Measurements from ENCODE around the gene MOCS2. TPM values are rescaled to one million over a fixed set of nuclear protein-coding genes. Genes with fewer than 3 reads are reported as not detected.

The MOCS2 gene
- total RNA-seq: 51.8 TPM
- 10 to 100 TPM; 39.6 to 49.9 (median 42.7) TPM for polyA plus RNA-seq (ENCODE audit: insufficient read depth in 1 of 8, insufficient read length in 8 of 8, low replicate concordance in 1 of 8)
- long read RNA-seq, donor 1, transcript MOCS2-203 (7 exons, 1,337 nt): major isoform, 17 of 22 reads
- long read RNA-seq, donor 1, partial matches to known transcripts: 5 of 22 reads
- long read RNA-seq, donor 1, other reads (novel, unspliced or antisense): 0 of 22 reads
- long read RNA-seq, donor 2, partial matches to known transcripts: 0 of 4 reads
- long read RNA-seq, donor 2, other reads (novel, unspliced or antisense): 0 of 4 reads
- long read RNA-seq, donor 3, transcript MOCS2-203 (7 exons, 1,337 nt): major isoform, 29 of 31 reads
- long read RNA-seq, donor 3, partial matches to known transcripts: 0 of 31 reads
- long read RNA-seq, donor 3, other reads (novel, unspliced or antisense): 0 of 31 reads
- long read RNA-seq, donor 4, transcript MOCS2-203 (7 exons, 1,337 nt): major isoform, 13 of 16 reads
- long read RNA-seq, donor 4, partial matches to known transcripts: 0 of 16 reads
- long read RNA-seq, donor 4, other reads (novel, unspliced or antisense): 0 of 16 reads
- long read RNA-seq, donor 5, transcript MOCS2-203 (7 exons, 1,337 nt): major isoform, 52 of 68 reads
- long read RNA-seq, donor 5, partial matches to known transcripts: 14 of 68 reads
- long read RNA-seq, donor 5, other reads (novel, unspliced or antisense): 0 of 68 reads
- long read RNA-seq, donor 6, transcript MOCS2-203 (7 exons, 1,337 nt): major isoform, 37 of 48 reads
- long read RNA-seq, donor 6, partial matches to known transcripts: 5 of 48 reads
- long read RNA-seq, donor 6, other reads (novel, unspliced or antisense): 0 of 48 reads
- long read RNA-seq, donor 7, transcript MOCS2-203 (7 exons, 1,337 nt): major isoform, 42 of 60 reads
- long read RNA-seq, donor 7, partial matches to known transcripts: 16 of 60 reads
- long read RNA-seq, donor 7, other reads (novel, unspliced or antisense): 0 of 60 reads
- long read RNA-seq, donor 8, transcript MOCS2-203 (7 exons, 1,337 nt): major isoform, 16 of 25 reads
- long read RNA-seq, donor 8, partial matches to known transcripts: 5 of 25 reads
- long read RNA-seq, donor 8, other reads (novel, unspliced or antisense): 0 of 25 reads
- long read RNA-seq, donor 9, transcript MOCS2-203 (7 exons, 1,337 nt): major isoform, 14 of 23 reads
- long read RNA-seq, donor 9, partial matches to known transcripts: 8 of 23 reads
- long read RNA-seq, donor 9, other reads (novel, unspliced or antisense): 0 of 23 reads
- long read RNA-seq, donor 10, transcript MOCS2-203 (7 exons, 1,337 nt): major isoform, 44 of 59 reads
- long read RNA-seq, donor 10, partial matches to known transcripts: 11 of 59 reads
- long read RNA-seq, donor 10, other reads (novel, unspliced or antisense): 0 of 59 reads
- long read RNA-seq, donor 11, transcript MOCS2-203 (7 exons, 1,337 nt): major isoform, 33 of 46 reads
- long read RNA-seq, donor 11, partial matches to known transcripts: 10 of 46 reads
- long read RNA-seq, donor 11, other reads (novel, unspliced or antisense): 0 of 46 reads

- H3K27me3 ChIP-seq (ENCODE audit: control insufficient read depth, insufficient read depth, low read length): no peaks in the 10 kb centered on the region
- DNase-seq: peak; percentile 97
- H3K27ac ChIP-seq (ENCODE audit: low read length): peak within 1 kb of the TSS; percentile 68
- peaks cover 6% of the 10 kb centered on the region for H3K4me1 ChIP-seq (ENCODE audit: control insufficient read depth, insufficient read depth, low read length)
- under 1% methylated on average over 35 of the region's 54 CpGs for WGBS (ENCODE audit: insufficient coverage)
- no peaks in the 10 kb centered on the region for H3K36me3 ChIP-seq (ENCODE audit: control insufficient read depth, insufficient read depth, low read length)
- H3K9me3 ChIP-seq (replicated peaks; ENCODE audit: control insufficient read depth, low read depth, low read length): no peaks in the 10 kb centered on the region
- peak within 1 kb of the TSS; percentile 90 for H3K4me3 ChIP-seq (ENCODE audit: low read length)
Measured at GRCh38 chr5:53109443-53110127, at the start of gene MOCS2. TSS of gene MOCS2 (minus strand) at chr5:53109757. CDS start at chr5:53107174, 2,583 bp downstream.

- Histone ChIP-seq H3K4me3 (ENCODE audit: low read length) (no peak overlapping the region), H3K27me3 (ENCODE audit: control insufficient read depth, insufficient read depth, low read length) (no peaks in the 10 kb centered on the region), H3K4me1 (ENCODE audit: control insufficient read depth, insufficient read depth, low read length) (no peaks in the 10 kb centered on the region), H3K36me3 (ENCODE audit: control insufficient read depth, insufficient read depth, low read length) (no peaks in the 10 kb centered on the region), H3K9me3 (replicated peaks; ENCODE audit: control insufficient read depth, low read depth, low read length) (no peaks in the 10 kb centered on the region), H3K27ac (ENCODE audit: low read length) (no peak overlapping the region)
- 95% methylated on average over 3 of the region's 3 CpGs for WGBS (ENCODE audit: insufficient coverage)
- DNase-seq: peak; percentile 54
Measured at GRCh38 chr5:53151713-53152458, 42.3 kb upstream of the MOCS2 start.

- no peaks in the 10 kb centered on the region for H3K27me3 ChIP-seq (ENCODE audit: control insufficient read depth, insufficient read depth, low read length)
- WGBS (ENCODE audit: insufficient coverage): no CpG with 5 or more reads among the region's 1 CpG
- H3K4me1 ChIP-seq (ENCODE audit: control insufficient read depth, insufficient read depth, low read length): no peaks in the 10 kb centered on the region
- H3K9me3 ChIP-seq (replicated peaks; ENCODE audit: control insufficient read depth, low read depth, low read length): no peaks in the 10 kb centered on the region
- no peak for DNase-seq
- no peak overlapping the region for H3K4me3 ChIP-seq (ENCODE audit: low read length)
- H3K36me3 ChIP-seq (ENCODE audit: control insufficient read depth, insufficient read depth, low read length): no peaks in the 10 kb centered on the region
- H3K27ac ChIP-seq (ENCODE audit: low read length): no peak overlapping the region
Measured at GRCh38 chr5:53133020-53133419, 23.5 kb upstream of the MOCS2 start.

- 80% methylated on average over 1 of the region's 2 CpGs for WGBS (ENCODE audit: insufficient coverage)
- DNase-seq: no peak
Measured at GRCh38 chr5:53130266-53130665, 20.7 kb upstream of the MOCS2 start.

GRCh38 chr5:53128481-53128880 is 18.9 kb upstream of the MOCS2 start:
- H3K4me3 ChIP-seq (ENCODE audit: low read length): no peak overlapping the region
- H3K36me3 ChIP-seq (ENCODE audit: control insufficient read depth, insufficient read depth, low read length): no peaks in the 10 kb centered on the region
- no peak for DNase-seq
- no peaks in the 10 kb centered on the region for H3K4me1 ChIP-seq (ENCODE audit: control insufficient read depth, insufficient read depth, low read length)
- 100% methylated on average over 1 of the region's 1 CpG for WGBS (ENCODE audit: insufficient coverage)
- H3K9me3 ChIP-seq (replicated peaks; ENCODE audit: control insufficient read depth, low read depth, low read length): no peaks in the 10 kb centered on the region
- H3K27ac ChIP-seq (ENCODE audit: low read length): no peak overlapping the region
- H3K27me3 ChIP-seq (ENCODE audit: control insufficient read depth, insufficient read depth, low read length): no peaks in the 10 kb centered on the region

More at GRCh38 chr5:53130266-53130665, 20.7 kb upstream of the MOCS2 start:
- Histone ChIP-seq H3K27ac (ENCODE audit: low read length) (no peak overlapping the region), H3K36me3 (ENCODE audit: control insufficient read depth, insufficient read depth, low read length) (no peaks in the 10 kb centered on the region), H3K4me3 (ENCODE audit: low read length) (no peak overlapping the region), H3K9me3 (replicated peaks; ENCODE audit: control insufficient read depth, low read depth, low read length) (no peaks in the 10 kb centered on the region), H3K4me1 (ENCODE audit: control insufficient read depth, insufficient read depth, low read length) (no peaks in the 10 kb centered on the region), H3K27me3 (ENCODE audit: control insufficient read depth, insufficient read depth, low read length) (no peaks in the 10 kb centered on the region)

GRCh38 chr5:53127107-53127506 is 17.6 kb upstream of the MOCS2 start:
- no peaks in the 10 kb centered on the region for H3K27me3 ChIP-seq (ENCODE audit: control insufficient read depth, insufficient read depth, low read length)
- H3K4me1 ChIP-seq (ENCODE audit: control insufficient read depth, insufficient read depth, low read length): no peaks in the 10 kb centered on the region
- no peak overlapping the region for H3K4me3 ChIP-seq (ENCODE audit: low read length)
- WGBS (ENCODE audit: insufficient coverage): no CpG with 5 or more reads among the region's 1 CpG
- no peaks in the 10 kb centered on the region for H3K36me3 ChIP-seq (ENCODE audit: control insufficient read depth, insufficient read depth, low read length)
- H3K27ac ChIP-seq (ENCODE audit: low read length): no peak overlapping the region
- no peaks in the 10 kb centered on the region for H3K9me3 ChIP-seq (replicated peaks; ENCODE audit: control insufficient read depth, low read depth, low read length)
- DNase-seq: no peak

GRCh38 chr5:53126521-53126920 is 17.0 kb upstream of the MOCS2 start:
- H3K4me1 ChIP-seq (ENCODE audit: control insufficient read depth, insufficient read depth, low read length): no peaks in the 10 kb centered on the region
- H3K4me3 ChIP-seq (ENCODE audit: low read length): no peak overlapping the region
- H3K27me3 ChIP-seq (ENCODE audit: control insufficient read depth, insufficient read depth, low read length): no peaks in the 10 kb centered on the region
- H3K36me3 ChIP-seq (ENCODE audit: control insufficient read depth, insufficient read depth, low read length): no peaks in the 10 kb centered on the region
- no peak overlapping the region for H3K27ac ChIP-seq (ENCODE audit: low read length)
- no peak for DNase-seq
- H3K9me3 ChIP-seq (replicated peaks; ENCODE audit: control insufficient read depth, low read depth, low read length): no peaks in the 10 kb centered on the region
- 100% methylated on average over 1 of the region's 3 CpGs for WGBS (ENCODE audit: insufficient coverage)

- peak; percentile 44 for DNase-seq
- no peak overlapping the region for H3K27ac ChIP-seq (ENCODE audit: low read length)
- no peaks in the 10 kb centered on the region for H3K36me3 ChIP-seq (ENCODE audit: control insufficient read depth, insufficient read depth, low read length)
- H3K4me3 ChIP-seq (ENCODE audit: low read length): no peak overlapping the region
- H3K9me3 ChIP-seq (replicated peaks; ENCODE audit: control insufficient read depth, low read depth, low read length): no peaks in the 10 kb centered on the region
- no peaks in the 10 kb centered on the region for H3K27me3 ChIP-seq (ENCODE audit: control insufficient read depth, insufficient read depth, low read length)
- no peaks in the 10 kb centered on the region for H3K4me1 ChIP-seq (ENCODE audit: control insufficient read depth, insufficient read depth, low read length)
Measured at GRCh38 chr5:53123702-53124101, 14.1 kb upstream of the MOCS2 start.

Data from muscle of leg (tissue), 16 donors.